HepG2 (cell line): ENCODE measurements around the gene CERS6.

Source experiments
- ATF6 ChIP-seq: sonication (generic); formaldehyde crosslinking; conservative IDR thresholded peaks from 2 replicates; pipeline ENCODE4 v1.4.0; 2020; ENCODE audit warnings: missing genetic modification reagents
- CREB3 ChIP-seq: sonication (generic); formaldehyde crosslinking; IDR thresholded peaks from 2 replicates; pipeline ENCODE4 v1.5.0; 2020; ENCODE audit warnings: missing genetic modification reagents
- JUNB ChIP-seq: sonication (generic); formaldehyde crosslinking; IDR thresholded peaks from 2 replicates; pipeline ENCODE4 v1.8.0; 2022; ENCODE audit warnings: missing genetic modification reagents, mild to moderate bottlenecking, borderline replicate concordance
- TF ChIP-seq, protein P1 (sequence below): sonication (generic); formaldehyde crosslinking; IDR thresholded peaks from 2 replicates; pipeline ENCODE4 v1.4.0; 2020; ENCODE audit warnings: missing genetic modification reagents
- TF ChIP-seq, protein P2 (sequence below): sonication (generic); formaldehyde crosslinking; IDR thresholded peaks from 2 replicates; pipeline ENCODE4 v1.9.0; 2021; ENCODE audit warnings: missing genetic modification reagents, borderline replicate concordance

GRCh38 chr2:168742258-168742932 lies 286.3 kb downstream of the CERS6 start:
- TF ChIP-seq ATF6 (CRISPR knock-in tag) (no peak), CREB3 (CRISPR knock-in tag) (no peak), JUNB (CRISPR knock-in tag) (no peak)
- TF ChIP-seq, protein P1, sequence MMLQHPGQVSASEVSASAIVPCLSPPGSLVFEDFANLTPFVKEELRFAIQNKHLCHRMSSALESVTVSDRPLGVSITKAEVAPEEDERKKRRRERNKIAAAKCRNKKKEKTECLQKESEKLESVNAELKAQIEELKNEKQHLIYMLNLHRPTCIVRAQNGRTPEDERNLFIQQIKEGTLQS (CRISPR knock-in tag) = no peak
- TF ChIP-seq, protein P2, sequence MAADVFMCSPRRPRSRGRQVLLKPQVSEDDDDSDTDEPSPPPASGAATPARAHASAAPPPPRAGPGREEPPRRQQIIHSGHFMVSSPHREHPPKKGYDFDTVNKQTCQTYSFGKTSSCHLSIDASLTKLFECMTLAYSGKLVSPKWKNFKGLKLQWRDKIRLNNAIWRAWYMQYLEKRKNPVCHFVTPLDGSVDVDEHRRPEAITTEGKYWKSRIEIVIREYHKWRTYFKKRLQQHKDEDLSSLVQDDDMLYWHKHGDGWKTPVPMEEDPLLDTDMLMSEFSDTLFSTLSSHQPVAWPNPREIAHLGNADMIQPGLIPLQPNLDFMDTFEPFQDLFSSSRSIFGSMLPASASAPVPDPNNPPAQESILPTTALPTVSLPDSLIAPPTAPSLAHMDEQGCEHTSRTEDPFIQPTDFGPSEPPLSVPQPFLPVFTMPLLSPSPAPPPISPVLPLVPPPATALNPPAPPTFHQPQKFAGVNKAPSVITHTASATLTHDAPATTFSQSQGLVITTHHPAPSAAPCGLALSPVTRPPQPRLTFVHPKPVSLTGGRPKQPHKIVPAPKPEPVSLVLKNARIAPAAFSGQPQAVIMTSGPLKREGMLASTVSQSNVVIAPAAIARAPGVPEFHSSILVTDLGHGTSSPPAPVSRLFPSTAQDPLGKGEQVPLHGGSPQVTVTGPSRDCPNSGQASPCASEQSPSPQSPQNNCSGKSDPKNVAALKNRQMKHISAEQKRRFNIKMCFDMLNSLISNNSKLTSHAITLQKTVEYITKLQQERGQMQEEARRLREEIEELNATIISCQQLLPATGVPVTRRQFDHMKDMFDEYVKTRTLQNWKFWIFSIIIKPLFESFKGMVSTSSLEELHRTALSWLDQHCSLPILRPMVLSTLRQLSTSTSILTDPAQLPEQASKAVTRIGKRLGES = no peak
